Astrocyte of the spinal cord (primary cell): ENCODE measurements around the gene IFNL4.
"Not testable (repeated sequence)": the region's sequence is repeated elsewhere in the genome, so short reads cannot be mapped to it uniquely, and the experiment has no call there.

Experiments
- DNase-seq: peaks from one replicate; pipeline ENCODE4 v3.0.0; 2011; ENCODE audit warnings: low read depth, low spot score
- H3K4me3 ChIP-seq: 2 replicates; pipeline ENCODE4 v1.5.1; 2011; ENCODE audit warnings: low read depth, mild to moderate bottlenecking, low read length, moderate library complexity
- in situ Hi-C: cut with HindIII; loops from 2 replicates; pipeline ENCODE4 v1.10.0; 2017; ENCODE audit warnings: low sequenced_read_pairs
- TF ChIP-seq, protein P1 (sequence below): IDR thresholded peaks from 2 replicates; pipeline ENCODE4 v1.5.1; 2012; ENCODE audit warnings: low read depth, mild to moderate bottlenecking, low read length, inconsistent platforms

The IFNL4 gene

GRCh38 chr19:39246951-39247669 lies 1.5 kb downstream of the IFNL4 start:
- in situ Hi-C loops = no loop called here
- DNase-seq = no peak
- no peak overlapping the region for H3K4me3 ChIP-seq
- TF ChIP-seq, protein P1, sequence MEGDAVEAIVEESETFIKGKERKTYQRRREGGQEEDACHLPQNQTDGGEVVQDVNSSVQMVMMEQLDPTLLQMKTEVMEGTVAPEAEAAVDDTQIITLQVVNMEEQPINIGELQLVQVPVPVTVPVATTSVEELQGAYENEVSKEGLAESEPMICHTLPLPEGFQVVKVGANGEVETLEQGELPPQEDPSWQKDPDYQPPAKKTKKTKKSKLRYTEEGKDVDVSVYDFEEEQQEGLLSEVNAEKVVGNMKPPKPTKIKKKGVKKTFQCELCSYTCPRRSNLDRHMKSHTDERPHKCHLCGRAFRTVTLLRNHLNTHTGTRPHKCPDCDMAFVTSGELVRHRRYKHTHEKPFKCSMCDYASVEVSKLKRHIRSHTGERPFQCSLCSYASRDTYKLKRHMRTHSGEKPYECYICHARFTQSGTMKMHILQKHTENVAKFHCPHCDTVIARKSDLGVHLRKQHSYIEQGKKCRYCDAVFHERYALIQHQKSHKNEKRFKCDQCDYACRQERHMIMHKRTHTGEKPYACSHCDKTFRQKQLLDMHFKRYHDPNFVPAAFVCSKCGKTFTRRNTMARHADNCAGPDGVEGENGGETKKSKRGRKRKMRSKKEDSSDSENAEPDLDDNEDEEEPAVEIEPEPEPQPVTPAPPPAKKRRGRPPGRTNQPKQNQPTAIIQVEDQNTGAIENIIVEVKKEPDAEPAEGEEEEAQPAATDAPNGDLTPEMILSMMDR = no peak

GRCh38 chr19:39245166-39245565 lies 3.5 kb downstream of the IFNL4 start:
- H3K4me3 ChIP-seq, DNase-seq, in situ Hi-C loops: not testable (repeated sequence)

GRCh38 chr19:39244410-39245100 lies 4.1 kb downstream of the IFNL4 start, which contains the start of gene IFNL3:
Gene IFNL3, minus strand, starts transcription at chr19:39245006. Its CDS starts 39 bp downstream, at chr19:39244967.
- in situ Hi-C loops, DNase-seq, H3K4me3 ChIP-seq: not testable (repeated sequence)

DNA sequence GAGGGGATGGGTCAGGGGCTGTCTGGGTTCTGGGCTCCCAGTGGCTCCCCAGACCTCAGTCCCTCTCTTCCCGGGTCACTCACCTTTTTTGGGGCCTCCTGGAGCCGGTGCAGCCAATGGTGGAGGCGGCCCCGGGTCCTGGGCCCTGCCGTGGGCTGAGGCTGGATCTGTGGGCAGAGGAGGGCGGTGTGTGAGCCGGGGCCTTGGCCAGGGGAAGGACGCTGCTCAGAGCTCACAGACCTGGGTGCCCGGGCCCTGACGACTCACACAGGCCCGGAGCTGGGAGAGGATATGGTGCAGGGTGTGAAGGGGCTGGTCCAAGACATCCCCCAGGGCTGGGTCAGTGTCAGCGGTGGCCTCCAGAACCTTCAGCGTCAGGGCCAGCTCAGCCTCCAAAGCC lies 4.9 kb downstream of the IFNL4 start:
- DNase-seq, in situ Hi-C loops, H3K4me3 ChIP-seq: not testable (repeated sequence)

DNA sequence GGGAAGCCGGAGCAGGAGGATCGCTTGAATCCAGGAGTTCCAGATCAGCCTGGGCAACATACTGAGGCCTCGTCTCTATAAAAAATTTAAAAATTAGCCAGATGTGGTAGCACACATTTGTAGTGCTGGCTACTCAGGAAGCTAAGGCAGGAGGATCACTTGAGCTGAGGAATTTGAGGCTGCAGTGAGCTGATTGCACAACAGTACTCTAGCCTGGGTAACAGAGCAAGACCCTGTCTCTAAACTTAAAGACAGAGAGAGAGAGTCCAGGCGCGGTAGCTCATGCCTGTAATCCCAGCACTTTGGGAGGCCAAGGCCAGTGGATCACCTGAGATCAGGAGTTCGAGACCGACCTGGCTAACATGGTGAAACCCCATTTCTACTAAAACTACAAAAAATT lies 8.2 kb downstream of the IFNL4 start:
- no peak overlapping the region for H3K4me3 ChIP-seq
- DNase-seq = no peak
- TF ChIP-seq, protein P1 = no peak
- in situ Hi-C loops = no loop called here

GRCh38 chr19:39238944-39239343 lies 9.7 kb downstream of the IFNL4 start:
- in situ Hi-C loops = no loop called here
- DNase-seq = no peak
- no peak overlapping the region for H3K4me3 ChIP-seq
- TF ChIP-seq, protein P1 = no peak

- no peak overlapping the region for H3K4me3 ChIP-seq
Observed at GRCh38 chr19:39238209-39238608, 10.4 kb downstream of the IFNL4 start.

More at GRCh38 chr19:39238209-39238608, 10.4 kb downstream of the IFNL4 start:
- TF ChIP-seq, protein P1 = no peak
- DNase-seq = no peak
- in situ Hi-C loops = no loop called here
